Measurements from ENCODE around the gene ATP8B1. TPM values are rescaled to one million over a fixed set of nuclear protein-coding genes. Genes with fewer than 3 reads are reported as not detected.

ATP8B1 gene
- total and polyA plus RNA-seq, 2 donors (not counting 3 experiments of a cell fraction or from before 2014, with no cell fraction given) = 49.3 to 100 TPM

GRCh38 chr18:57819671-57820460, 16.8 kb upstream of the ATP8B1 start:
- TF ChIP-seq EZH2 (IDR thresholded peaks at IDR 0.05; ENCODE audit: borderline replicate concordance, low read depth, low read length, severe bottlenecking) = no peak
- TF ChIP-seq GATA2 (IDR thresholded peaks at IDR 0.05; ENCODE audit: insufficient read depth, insufficient read length, low read depth, low read length) = peak; percentile 67
- peak; percentile 63 for TF ChIP-seq POLR2AphosphoS5 (IDR thresholded peaks at IDR 0.05; ENCODE audit: insufficient read depth, low read depth, low read length)
- no peak for TF ChIP-seq MYC (IDR thresholded peaks at IDR 0.05; ENCODE audit: low read depth, low read length)
- peak; percentile 92 for TF ChIP-seq JUN (IDR thresholded peaks at IDR 0.05; ENCODE audit: borderline replicate concordance, insufficient read depth, insufficient read length, low read depth)
- peak; percentile 51 for TF ChIP-seq MAX (IDR thresholded peaks at IDR 0.05; ENCODE audit: insufficient read depth, insufficient read length)
- peak; percentile 43 for TF ChIP-seq POLR2A (IDR thresholded peaks at IDR 0.05; ENCODE audit: low read depth, low read length)
- no peak for TF ChIP-seq CTCF (IDR thresholded peaks at IDR 0.05; ENCODE audit: extremely low read depth in 1 of 2, insufficient read depth in 1 of 2, low read depth in 1 of 2, low read length in 2 of 2)
- no peak for TF ChIP-seq FOS (IDR thresholded peaks at IDR 0.05; ENCODE audit: borderline replicate concordance, insufficient read depth, low read length)
- H3K9me3 ChIP-seq (replicated peaks; ENCODE audit: control insufficient read depth, insufficient read depth, low read length) = no peaks in the 10 kb centered on the region
- peak overlapping the region; percentile 96 for H3K27ac ChIP-seq (ENCODE audit: insufficient read depth, low read depth, low read length)
- dilution Hi-C loops (cut with MboI; ENCODE audit: extremely low pct_ligation_motif_present, low sequenced_read_pairs) (no loop called here), intact Hi-C loops (cut with micrococcal nuclease) (loop anchor here (1.0 to 5.0 kb wide), 5 partner anchors 13 to 402 kb away; no protein-coding TSS in a partner anchor)
- H4K20me1 ChIP-seq (replicated peaks; ENCODE audit: control insufficient read depth, extremely low read depth, insufficient read depth, low read length) = no peaks in the 10 kb centered on the region
- no peak overlapping the region for H2AFZ ChIP-seq (ENCODE audit: low read depth, low read length)
- peak; percentile 88 for FAIRE-seq
- BruUV-seq (replicated peaks) = no TSS peak
- no peaks in the 10 kb centered on the region for H3K27me3 ChIP-seq (ENCODE audit: control insufficient read depth in 2 of 2, insufficient read depth in 2 of 2, low read length in 2 of 2)
- no peak overlapping the region for H3K4me3 ChIP-seq (replicated peaks in 1 of 3; ENCODE audit: insufficient read depth in 1 of 3, low read depth in 1 of 3, low read length in 3 of 3)
- DNase-seq (ENCODE audit: low read depth, low spot score) = peak; percentile 99
- peak overlapping the region; percentile 85 for H3K9ac ChIP-seq (replicated peaks; ENCODE audit: extremely low read depth, insufficient read depth, low read length)
- CTCF ChIA-PET = interaction anchor here (0.7 to 2.1 kb wide), 9 partner anchors 12 to 302 kb away, joined by 3 to 9 read pairs (median 5); partner anchors contain the start of gene ATP8B1
- H3K4me1 ChIP-seq (ENCODE audit: control insufficient read depth, extremely low read depth, insufficient read depth, low read length) = peaks cover 18% of the 10 kb centered on the region
- POLR2A ChIA-PET = interaction anchor here (0.8 to 2.4 kb wide), 6 partner anchors 13 to 39 kb away, joined by 3 to 7 read pairs (median 4); partner anchors contain the start of gene ATP8B1
- peak overlapping the region; percentile 53 for H3K4me2 ChIP-seq (ENCODE audit: insufficient read depth, low read length)
- H3K79me2 ChIP-seq (ENCODE audit: control insufficient read depth, insufficient read depth, low read length) = no peaks in the 10 kb centered on the region
- H3K9me1 ChIP-seq (replicated peaks; ENCODE audit: control insufficient read depth, extremely low read depth, insufficient read depth, low read length) = no peaks in the 10 kb centered on the region
- H3K36me3 ChIP-seq (ENCODE audit: control insufficient read depth in 2 of 2, extremely low read depth in 1 of 2, insufficient read depth in 2 of 2, low read length in 2 of 2) = no peaks in the 10 kb centered on the region

Data from endothelial cell of umbilical vein (primary cell).